ENCODE results near the gene FGD5.

- TF ChIP-seq, protein P1, sequence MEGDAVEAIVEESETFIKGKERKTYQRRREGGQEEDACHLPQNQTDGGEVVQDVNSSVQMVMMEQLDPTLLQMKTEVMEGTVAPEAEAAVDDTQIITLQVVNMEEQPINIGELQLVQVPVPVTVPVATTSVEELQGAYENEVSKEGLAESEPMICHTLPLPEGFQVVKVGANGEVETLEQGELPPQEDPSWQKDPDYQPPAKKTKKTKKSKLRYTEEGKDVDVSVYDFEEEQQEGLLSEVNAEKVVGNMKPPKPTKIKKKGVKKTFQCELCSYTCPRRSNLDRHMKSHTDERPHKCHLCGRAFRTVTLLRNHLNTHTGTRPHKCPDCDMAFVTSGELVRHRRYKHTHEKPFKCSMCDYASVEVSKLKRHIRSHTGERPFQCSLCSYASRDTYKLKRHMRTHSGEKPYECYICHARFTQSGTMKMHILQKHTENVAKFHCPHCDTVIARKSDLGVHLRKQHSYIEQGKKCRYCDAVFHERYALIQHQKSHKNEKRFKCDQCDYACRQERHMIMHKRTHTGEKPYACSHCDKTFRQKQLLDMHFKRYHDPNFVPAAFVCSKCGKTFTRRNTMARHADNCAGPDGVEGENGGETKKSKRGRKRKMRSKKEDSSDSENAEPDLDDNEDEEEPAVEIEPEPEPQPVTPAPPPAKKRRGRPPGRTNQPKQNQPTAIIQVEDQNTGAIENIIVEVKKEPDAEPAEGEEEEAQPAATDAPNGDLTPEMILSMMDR (IDR thresholded peaks at IDR 0.05), result no peak
- TF ChIP-seq EZH2 (IDR thresholded peaks at IDR 0.05; ENCODE audit: borderline replicate concordance, insufficient read depth, low read depth, low read length, poor library complexity, severe bottlenecking), result no peak
These were observed 29.1 kb downstream of the FGD5 start for GRCh38 chr3:14847613-14848541.
